ENCODE results near the gene ITGA11.

The ITGA11 gene

GRCh38 chr15:68364028-68364659 lies 67.8 kb downstream of the ITGA11 start:
- TF ChIP-seq ZFP30 (CRISPR knock-in tag; IDR thresholded peaks at IDR 0.05), result no peak
- no peak for TF ChIP-seq CREB5 (CRISPR knock-in tag; IDR thresholded peaks at IDR 0.05; ENCODE audit: low read depth)
- no peak for TF ChIP-seq GLIS3 (CRISPR knock-in tag; IDR thresholded peaks at IDR 0.05)
- TF ChIP-seq TOX (CRISPR knock-in tag; IDR thresholded peaks at IDR 0.05; ENCODE audit: borderline replicate concordance), result no peak
- TF ChIP-seq ESRRG (CRISPR knock-in tag; IDR thresholded peaks at IDR 0.05), result no peak
- no peak for TF ChIP-seq OSR1 (CRISPR knock-in tag; IDR thresholded peaks at IDR 0.05)
- TF ChIP-seq TCF4 (CRISPR knock-in tag; IDR thresholded peaks at IDR 0.05; ENCODE audit: borderline replicate concordance), result no peak
- no peak for TF ChIP-seq ISL1 (CRISPR knock-in tag; IDR thresholded peaks at IDR 0.05)
- TF ChIP-seq ZNF565 (CRISPR knock-in tag; conservative IDR thresholded peaks at IDR 0.05; ENCODE audit: low read depth), result no peak
- no peak for TF ChIP-seq RARB (CRISPR knock-in tag; IDR thresholded peaks at IDR 0.05)
- TF ChIP-seq PATZ1 (CRISPR knock-in tag; IDR thresholded peaks at IDR 0.05; ENCODE audit: borderline replicate concordance), result no peak
- no peak for TF ChIP-seq CSDC2 (CRISPR knock-in tag; IDR thresholded peaks at IDR 0.05)
- no peak for TF ChIP-seq ARNTL (CRISPR knock-in tag; IDR thresholded peaks at IDR 0.05; ENCODE audit: borderline replicate concordance, low read depth)
- TF ChIP-seq TSHZ2 (CRISPR knock-in tag; IDR thresholded peaks at IDR 0.05), result no peak
- no peak for TF ChIP-seq CSRNP3 (CRISPR knock-in tag; IDR thresholded peaks at IDR 0.05)
- no peak for TF ChIP-seq BACH2 (CRISPR knock-in tag; IDR thresholded peaks at IDR 0.05; ENCODE audit: borderline replicate concordance)
- no peak for TF ChIP-seq PPARA (CRISPR knock-in tag; IDR thresholded peaks at IDR 0.05; ENCODE audit: borderline replicate concordance)
- TF ChIP-seq ZFP3 (CRISPR knock-in tag; IDR thresholded peaks at IDR 0.05), result no peak
- ATAC-seq, result no peak

- no peak for ATAC-seq
- TF ChIP-seq ZFP3 (CRISPR knock-in tag; IDR thresholded peaks at IDR 0.05), result no peak
- no peak for TF ChIP-seq POU6F1 (CRISPR knock-in tag; IDR thresholded peaks at IDR 0.05; ENCODE audit: borderline replicate concordance, low read depth)
- TF ChIP-seq ISL1 (CRISPR knock-in tag; IDR thresholded peaks at IDR 0.05), result peak; percentile 21; the same call in 1 of the 2 replicates
These were observed 68.6 kb downstream of the ITGA11 start for GRCh38 chr15:68363353-68363752.

- no peak for ATAC-seq
- TF ChIP-seq ARNTL (CRISPR knock-in tag; IDR thresholded peaks at IDR 0.05; ENCODE audit: borderline replicate concordance, low read depth) (no peak), PPARA (CRISPR knock-in tag; IDR thresholded peaks at IDR 0.05; ENCODE audit: borderline replicate concordance) (no peak), ZNF70 (CRISPR knock-in tag; IDR thresholded peaks at IDR 0.05) (no peak), TCF4 (CRISPR knock-in tag; IDR thresholded peaks at IDR 0.05; ENCODE audit: borderline replicate concordance) (no peak), PATZ1 (CRISPR knock-in tag; IDR thresholded peaks at IDR 0.05; ENCODE audit: borderline replicate concordance) (no peak), CSRNP3 (CRISPR knock-in tag; IDR thresholded peaks at IDR 0.05) (no peak), TOX (CRISPR knock-in tag; IDR thresholded peaks at IDR 0.05; ENCODE audit: borderline replicate concordance) (no peak), ZFP3 (CRISPR knock-in tag; IDR thresholded peaks at IDR 0.05) (no peak), SNAI2 (CRISPR knock-in tag; IDR thresholded peaks at IDR 0.05) (no peak), ZNF565 (CRISPR knock-in tag; conservative IDR thresholded peaks at IDR 0.05; ENCODE audit: low read depth) (no peak), CREB5 (CRISPR knock-in tag; IDR thresholded peaks at IDR 0.05; ENCODE audit: low read depth) (no peak), CSDC2 (CRISPR knock-in tag; IDR thresholded peaks at IDR 0.05) (no peak), OSR1 (CRISPR knock-in tag; IDR thresholded peaks at IDR 0.05) (no peak), BACH2 (CRISPR knock-in tag; IDR thresholded peaks at IDR 0.05; ENCODE audit: borderline replicate concordance) (no peak), GLIS3 (CRISPR knock-in tag; IDR thresholded peaks at IDR 0.05) (no peak), ZFP30 (CRISPR knock-in tag; IDR thresholded peaks at IDR 0.05) (no peak)
These were observed 69.3 kb downstream of the ITGA11 start for GRCh38 chr15:68362537-68363126.

All from SK-N-SH treated with all-trans-retinoic acid at 6 μM for 48 hours (cell line).